ENCODE data around the gene MGLL. TPM values are rescaled to one million over a fixed set of nuclear protein-coding genes. Genes with fewer than 3 reads are reported as not detected.

Gene MGLL
- total and polyA plus RNA-seq, 2 donors (not counting 1 experiment from before 2014, with no cell fraction given): 1.7 to 6.9 TPM

DNA sequence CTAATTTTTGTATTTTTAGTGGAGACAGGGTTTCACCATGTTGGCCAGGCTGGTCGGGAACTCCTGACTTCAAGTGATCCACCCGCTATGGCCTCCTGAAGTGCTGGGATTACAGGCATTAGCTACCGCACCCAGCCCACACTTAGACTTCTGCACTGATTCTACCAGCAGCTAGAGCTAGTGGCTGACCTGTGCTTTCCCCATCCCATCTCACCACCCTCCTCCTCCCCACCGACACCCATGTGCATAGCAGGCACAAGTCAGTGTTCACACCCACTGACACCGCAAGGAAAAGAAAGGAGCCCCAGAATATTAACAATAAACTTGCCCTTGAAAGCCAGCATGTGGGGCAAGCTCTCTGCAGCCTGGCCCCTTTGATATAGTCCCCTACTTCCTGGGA lies 160.7 kb downstream of the MGLL start:
- 100% methylated on average over 5 of the region's 5 CpGs for WGBS (ENCODE audit: insufficient coverage)
- Histone ChIP-seq H4K20me1 (ENCODE audit: control insufficient read depth, insufficient read depth, low read length, poor library complexity, severe bottlenecking) (no peaks in the 10 kb centered on the region), H3K9me3 (ENCODE audit: control extremely low read depth in 1 of 3, control insufficient read depth in 2 of 3, insufficient read depth in 1 of 3, low read length in 2 of 3) (no peaks in the 10 kb centered on the region), H3K27ac (ENCODE audit: low read length in 2 of 2) (no peak overlapping the region), H3K4me2 (replicated peaks; ENCODE audit: low read depth, low read length, poor library complexity, severe bottlenecking) (no peak overlapping the region), H3K4me3 (ENCODE audit: control extremely low read depth in 1 of 5, extremely low read depth in 1 of 5, insufficient read depth in 1 of 5, low read depth in 2 of 5, low read length in 4 of 5) (no peak overlapping the region), H2AFZ (ENCODE audit: insufficient read depth, low read depth, low read length, poor library complexity, severe bottlenecking) (no peak overlapping the region), H3K9ac (ENCODE audit: low read length) (no peak overlapping the region), H3K36me3 (replicated peaks in 1 of 2; ENCODE audit: control extremely low read depth in 1 of 2, control insufficient read depth in 1 of 2, extremely low read depth in 1 of 2, insufficient read depth in 2 of 2, low read length in 1 of 2) (no peaks in the 10 kb centered on the region), H3K27me3 (replicated peaks in 1 of 4; ENCODE audit: control extremely low read depth in 1 of 4, control insufficient read depth in 3 of 4, insufficient read depth in 4 of 4, low read length in 3 of 4) (no peaks in the 10 kb centered on the region), H3K79me2 (ENCODE audit: control insufficient read depth, insufficient read depth, low read length) (no peaks in the 10 kb centered on the region), H3K4me1 (ENCODE audit: control insufficient read depth in 2 of 2, insufficient read depth in 2 of 2, low read length in 2 of 2) (no peaks in the 10 kb centered on the region)
- Mint-ChIP-seq H3K4me1 (no peaks in the 10 kb centered on the region), H3K27ac (no peak overlapping the region), H3K4me3 (no peak overlapping the region), H3K27me3 (no peaks in the 10 kb centered on the region), H3K9me3 (ENCODE audit: insufficient read depth) (no peaks in the 10 kb centered on the region)
- intact Hi-C loops (cut with micrococcal nuclease): no loop called here
- ChIA-PET POLR2A (no interaction called here), CTCF (no interaction called here)
- no peak for DNase-seq
- TF ChIP-seq EZH2 (IDR thresholded peaks at IDR 0.05; ENCODE audit: borderline replicate concordance, insufficient read depth, low read depth, low read length, poor library complexity, severe bottlenecking): no peak
- TF ChIP-seq, protein P1, sequence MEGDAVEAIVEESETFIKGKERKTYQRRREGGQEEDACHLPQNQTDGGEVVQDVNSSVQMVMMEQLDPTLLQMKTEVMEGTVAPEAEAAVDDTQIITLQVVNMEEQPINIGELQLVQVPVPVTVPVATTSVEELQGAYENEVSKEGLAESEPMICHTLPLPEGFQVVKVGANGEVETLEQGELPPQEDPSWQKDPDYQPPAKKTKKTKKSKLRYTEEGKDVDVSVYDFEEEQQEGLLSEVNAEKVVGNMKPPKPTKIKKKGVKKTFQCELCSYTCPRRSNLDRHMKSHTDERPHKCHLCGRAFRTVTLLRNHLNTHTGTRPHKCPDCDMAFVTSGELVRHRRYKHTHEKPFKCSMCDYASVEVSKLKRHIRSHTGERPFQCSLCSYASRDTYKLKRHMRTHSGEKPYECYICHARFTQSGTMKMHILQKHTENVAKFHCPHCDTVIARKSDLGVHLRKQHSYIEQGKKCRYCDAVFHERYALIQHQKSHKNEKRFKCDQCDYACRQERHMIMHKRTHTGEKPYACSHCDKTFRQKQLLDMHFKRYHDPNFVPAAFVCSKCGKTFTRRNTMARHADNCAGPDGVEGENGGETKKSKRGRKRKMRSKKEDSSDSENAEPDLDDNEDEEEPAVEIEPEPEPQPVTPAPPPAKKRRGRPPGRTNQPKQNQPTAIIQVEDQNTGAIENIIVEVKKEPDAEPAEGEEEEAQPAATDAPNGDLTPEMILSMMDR (IDR thresholded peaks at IDR 0.05): no peak
- ATAC-seq (ENCODE audit: low read depth): no peak

DNA sequence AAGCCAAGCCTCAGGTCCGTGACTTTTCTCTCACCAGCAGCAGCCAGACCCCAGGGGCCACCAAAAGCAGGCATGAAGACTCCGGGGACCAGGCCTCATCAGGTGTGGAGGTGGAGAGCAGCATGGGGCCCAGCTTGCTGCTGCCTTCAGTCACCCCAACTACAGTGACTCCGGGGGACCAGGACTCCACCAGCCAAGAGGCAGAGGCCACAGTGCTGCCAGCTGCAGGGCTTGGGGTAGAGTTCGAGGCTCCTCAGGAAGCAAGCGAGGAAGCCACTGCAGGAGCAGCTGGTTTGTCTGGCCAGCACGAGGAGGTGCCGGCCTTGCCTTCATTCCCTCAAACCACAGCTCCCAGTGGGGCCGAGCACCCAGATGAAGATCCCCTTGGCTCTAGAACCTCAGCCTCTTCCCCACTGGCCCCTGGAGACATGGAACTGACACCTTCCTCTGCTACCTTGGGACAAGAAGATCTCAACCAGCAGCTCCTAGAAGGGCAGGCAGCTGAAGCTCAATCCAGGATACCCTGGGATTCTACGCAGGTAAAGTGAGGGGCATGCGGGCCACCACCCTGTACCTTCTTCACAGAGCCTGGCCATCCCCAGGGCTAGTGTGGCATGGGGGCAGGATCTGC lies 161.6 kb downstream of the MGLL start:
- Mint-ChIP-seq H3K4me1 (no peaks in the 10 kb centered on the region), H3K27ac (no peak overlapping the region), H3K9me3 (ENCODE audit: insufficient read depth) (no peaks in the 10 kb centered on the region), H3K27me3 (no peaks in the 10 kb centered on the region), H3K4me3 (no peak overlapping the region)
- no peak overlapping the region for H2AFZ ChIP-seq (ENCODE audit: insufficient read depth, low read depth, low read length, poor library complexity, severe bottlenecking)
- intact Hi-C loops (cut with micrococcal nuclease): no loop called here
- no peak overlapping the region for H3K4me3 ChIP-seq (ENCODE audit: control extremely low read depth in 1 of 5, extremely low read depth in 1 of 5, insufficient read depth in 1 of 5, low read depth in 2 of 5, low read length in 4 of 5)
- no peaks in the 10 kb centered on the region for H3K36me3 ChIP-seq (replicated peaks in 1 of 2; ENCODE audit: control extremely low read depth in 1 of 2, control insufficient read depth in 1 of 2, extremely low read depth in 1 of 2, insufficient read depth in 2 of 2, low read length in 1 of 2)
- H3K4me2 ChIP-seq (replicated peaks; ENCODE audit: low read depth, low read length, poor library complexity, severe bottlenecking): no peak overlapping the region
- H3K27me3 ChIP-seq (replicated peaks in 1 of 4; ENCODE audit: control extremely low read depth in 1 of 4, control insufficient read depth in 3 of 4, insufficient read depth in 4 of 4, low read length in 3 of 4): no peaks in the 10 kb centered on the region
- ChIA-PET POLR2A (no interaction called here), CTCF (interaction anchor here (0.5 kb wide), 1 partner anchor 428 kb away, joined by 3 read pairs; no protein-coding TSS in a partner anchor)
- DNase-seq (no peak), ATAC-seq (ENCODE audit: low read depth) (no peak)
- H4K20me1 ChIP-seq (ENCODE audit: control insufficient read depth, insufficient read depth, low read length, poor library complexity, severe bottlenecking): no peaks in the 10 kb centered on the region
- H3K4me1 ChIP-seq (ENCODE audit: control insufficient read depth in 2 of 2, insufficient read depth in 2 of 2, low read length in 2 of 2): no peaks in the 10 kb centered on the region
- TF ChIP-seq, protein P1 (IDR thresholded peaks at IDR 0.05): no peak
- TF ChIP-seq EZH2 (IDR thresholded peaks at IDR 0.05; ENCODE audit: borderline replicate concordance, insufficient read depth, low read depth, low read length, poor library complexity, severe bottlenecking): no peak
- no peaks in the 10 kb centered on the region for H3K79me2 ChIP-seq (ENCODE audit: control insufficient read depth, insufficient read depth, low read length)
- H3K27ac ChIP-seq (ENCODE audit: low read length in 2 of 2): no peak overlapping the region
- WGBS (ENCODE audit: insufficient coverage): 92% methylated on average over 8 of the region's 10 CpGs
- H3K9ac ChIP-seq (ENCODE audit: low read length): no peak overlapping the region
- no peaks in the 10 kb centered on the region for H3K9me3 ChIP-seq (ENCODE audit: control extremely low read depth in 1 of 3, control insufficient read depth in 2 of 3, insufficient read depth in 1 of 3, low read length in 2 of 3)
